Erythroblast (primary cell): Measurements from ENCODE around the gene BFSP2.

Source experiments
- GATA1 ChIP-seq: IDR thresholded peaks from 2 replicates; pipeline ENCODE4 v1.6.1; 2011; ENCODE audit warnings: low read depth, mild to moderate bottlenecking, control low read depth, low read length, moderate library complexity
- POLR2A ChIP-seq: IDR thresholded peaks from 2 replicates; pipeline ENCODE4 v1.6.1; 2011; ENCODE audit warnings: mild to moderate bottlenecking, low read length

GRCh38 chr3:133509488-133509887 is 109.6 kb downstream of the BFSP2 start:
- TF ChIP-seq POLR2A (no peak), GATA1 (no peak)
